ENCODE results near the gene ATP9A.

Gene ATP9A

DNA sequence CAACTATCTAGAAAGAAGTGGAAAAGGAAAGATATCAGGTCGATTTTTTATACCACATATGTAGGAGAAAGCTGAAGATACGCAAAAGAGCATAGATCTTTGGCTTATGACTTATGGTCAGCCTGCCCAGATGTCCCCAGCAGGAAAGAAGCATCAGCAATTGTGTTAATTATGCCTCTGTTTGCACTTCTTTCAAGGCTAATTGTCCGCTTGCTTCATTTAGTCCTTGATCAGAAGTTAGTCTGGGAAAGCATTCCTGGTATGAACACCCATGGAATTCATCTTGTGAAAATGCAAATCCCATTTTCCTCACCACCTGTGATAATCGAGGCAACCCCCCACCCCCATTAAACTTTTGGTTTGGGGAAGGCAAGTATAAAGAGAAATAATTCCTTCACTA is 62.8 kb downstream of the ATP9A start:
- TF ChIP-seq, protein P1, sequence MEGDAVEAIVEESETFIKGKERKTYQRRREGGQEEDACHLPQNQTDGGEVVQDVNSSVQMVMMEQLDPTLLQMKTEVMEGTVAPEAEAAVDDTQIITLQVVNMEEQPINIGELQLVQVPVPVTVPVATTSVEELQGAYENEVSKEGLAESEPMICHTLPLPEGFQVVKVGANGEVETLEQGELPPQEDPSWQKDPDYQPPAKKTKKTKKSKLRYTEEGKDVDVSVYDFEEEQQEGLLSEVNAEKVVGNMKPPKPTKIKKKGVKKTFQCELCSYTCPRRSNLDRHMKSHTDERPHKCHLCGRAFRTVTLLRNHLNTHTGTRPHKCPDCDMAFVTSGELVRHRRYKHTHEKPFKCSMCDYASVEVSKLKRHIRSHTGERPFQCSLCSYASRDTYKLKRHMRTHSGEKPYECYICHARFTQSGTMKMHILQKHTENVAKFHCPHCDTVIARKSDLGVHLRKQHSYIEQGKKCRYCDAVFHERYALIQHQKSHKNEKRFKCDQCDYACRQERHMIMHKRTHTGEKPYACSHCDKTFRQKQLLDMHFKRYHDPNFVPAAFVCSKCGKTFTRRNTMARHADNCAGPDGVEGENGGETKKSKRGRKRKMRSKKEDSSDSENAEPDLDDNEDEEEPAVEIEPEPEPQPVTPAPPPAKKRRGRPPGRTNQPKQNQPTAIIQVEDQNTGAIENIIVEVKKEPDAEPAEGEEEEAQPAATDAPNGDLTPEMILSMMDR (IDR thresholded peaks at IDR 0.05; ENCODE audit: low read depth, low read length), result no peak

DNA sequence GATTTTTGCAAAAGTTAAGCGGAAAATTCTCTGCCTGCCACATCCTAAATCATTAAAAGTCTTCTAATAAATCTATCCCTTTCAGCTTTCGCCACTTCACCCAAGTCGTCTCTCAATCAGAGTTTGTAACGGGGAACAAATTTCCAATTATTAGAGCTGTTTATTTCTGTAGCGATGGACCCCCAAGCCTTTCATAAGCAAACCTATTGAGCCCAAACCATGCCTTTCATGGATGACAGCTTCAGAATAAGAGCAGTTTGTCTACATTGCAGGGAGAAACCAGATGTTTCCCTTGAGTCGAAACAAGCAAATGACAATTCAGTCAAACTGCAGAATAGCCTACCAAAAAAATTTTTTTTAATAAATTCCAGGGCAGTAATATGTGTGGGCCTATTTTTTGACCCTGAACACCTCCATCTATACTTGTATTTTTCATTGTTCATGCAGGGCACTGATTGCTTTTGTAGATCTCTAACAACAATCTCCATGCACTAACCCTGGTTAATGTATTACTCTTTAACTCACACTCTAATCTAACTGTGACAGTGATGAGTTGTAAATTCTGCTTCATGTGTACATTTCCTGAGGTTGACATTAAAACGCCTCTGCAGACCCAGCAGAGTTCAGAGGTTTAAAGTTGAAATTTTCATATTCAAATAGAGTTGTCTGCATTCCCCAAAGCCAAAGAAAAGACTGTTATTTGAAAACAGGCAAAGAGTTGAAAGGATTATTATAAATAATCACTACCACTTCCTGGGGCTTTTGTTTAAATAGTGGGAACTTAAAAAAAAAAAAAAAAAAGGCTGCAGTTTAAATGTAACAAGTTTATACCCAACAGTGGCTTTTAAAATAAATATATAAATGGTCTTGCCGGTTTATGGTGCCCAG is 64.5 kb downstream of the ATP9A start:
- H3K4me3 ChIP-seq (ENCODE audit: low read depth, low read length), result no peak overlapping the region
- TF ChIP-seq, protein P1 (IDR thresholded peaks at IDR 0.05; ENCODE audit: low read depth, low read length), result no peak

More for the DNA sequence above, 62.8 kb downstream of the ATP9A start:
- no peak overlapping the region for H3K4me3 ChIP-seq (ENCODE audit: low read depth, low read length)

DNA sequence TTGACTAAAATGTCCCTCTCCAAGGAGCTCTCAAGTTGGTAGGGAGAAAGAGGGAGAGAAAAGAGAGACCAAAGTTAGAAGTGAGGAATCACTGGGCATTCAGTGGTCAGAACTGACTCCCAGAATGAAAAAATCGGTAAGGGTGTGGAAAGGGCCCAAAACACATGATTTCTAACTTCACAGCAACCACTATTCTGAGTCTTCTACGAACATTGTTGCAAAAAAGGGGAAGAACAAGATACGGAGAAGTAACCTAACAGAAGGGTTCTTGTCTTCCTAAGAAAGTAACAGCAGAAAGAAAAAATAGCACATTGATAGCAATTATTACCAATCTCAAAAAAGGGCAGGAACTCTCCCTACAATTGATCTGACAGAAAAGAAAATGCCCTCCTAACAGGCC is 65.6 kb downstream of the ATP9A start:
- H3K4me3 ChIP-seq (ENCODE audit: low read depth, low read length), result no peak overlapping the region
- TF ChIP-seq, protein P1 (IDR thresholded peaks at IDR 0.05; ENCODE audit: low read depth, low read length), result no peak

DNA sequence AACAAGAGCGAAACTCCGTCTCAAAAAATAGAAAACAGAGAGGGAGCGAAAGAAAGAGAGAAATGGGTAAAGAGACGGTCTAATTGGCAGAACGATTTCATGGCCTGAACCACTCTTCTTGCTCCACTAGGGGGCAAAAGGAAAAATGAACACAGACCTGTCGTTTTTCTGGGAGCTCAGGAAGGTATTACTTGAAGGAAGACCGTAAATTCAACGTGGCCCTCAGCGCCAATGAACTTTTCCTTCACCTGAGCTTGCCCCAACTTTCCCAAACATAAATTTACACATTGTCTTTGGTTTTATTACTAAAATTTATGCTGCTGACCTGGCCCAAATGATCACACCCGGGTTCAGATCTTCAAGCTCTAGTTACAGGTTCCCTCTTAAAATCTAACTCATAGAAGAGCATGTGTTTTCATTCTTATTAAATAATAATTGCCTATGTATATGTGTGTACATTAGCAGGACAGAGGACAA is 67.3 kb downstream of the ATP9A start:
- H3K4me3 ChIP-seq (ENCODE audit: low read depth, low read length), result no peak overlapping the region
- TF ChIP-seq, protein P1 (IDR thresholded peaks at IDR 0.05; ENCODE audit: low read depth, low read length), result peak; percentile 60

DNA sequence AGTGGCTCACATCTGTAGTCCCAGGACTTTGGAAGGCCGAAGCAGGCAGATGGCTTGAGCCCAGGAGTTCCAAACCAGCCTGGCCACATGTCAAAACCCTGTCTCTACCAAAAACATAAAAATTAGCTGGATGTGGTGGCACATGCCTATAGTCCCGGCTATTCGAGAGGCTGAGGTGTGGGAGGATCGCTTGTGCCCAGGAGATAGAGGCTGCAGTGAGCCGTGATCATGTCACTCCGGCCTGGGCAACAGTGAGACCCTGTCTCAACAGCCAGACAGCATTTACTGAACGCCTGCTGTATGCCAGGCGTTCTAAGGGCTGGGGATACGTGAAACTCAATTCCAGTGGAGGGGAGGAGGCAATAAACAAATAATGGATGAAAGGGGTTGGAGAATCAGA is 69.9 kb downstream of the ATP9A start:
- TF ChIP-seq, protein P1 (IDR thresholded peaks at IDR 0.05; ENCODE audit: low read depth, low read length), result no peak
- H3K4me3 ChIP-seq (ENCODE audit: low read depth, low read length), result no peak overlapping the region

DNA sequence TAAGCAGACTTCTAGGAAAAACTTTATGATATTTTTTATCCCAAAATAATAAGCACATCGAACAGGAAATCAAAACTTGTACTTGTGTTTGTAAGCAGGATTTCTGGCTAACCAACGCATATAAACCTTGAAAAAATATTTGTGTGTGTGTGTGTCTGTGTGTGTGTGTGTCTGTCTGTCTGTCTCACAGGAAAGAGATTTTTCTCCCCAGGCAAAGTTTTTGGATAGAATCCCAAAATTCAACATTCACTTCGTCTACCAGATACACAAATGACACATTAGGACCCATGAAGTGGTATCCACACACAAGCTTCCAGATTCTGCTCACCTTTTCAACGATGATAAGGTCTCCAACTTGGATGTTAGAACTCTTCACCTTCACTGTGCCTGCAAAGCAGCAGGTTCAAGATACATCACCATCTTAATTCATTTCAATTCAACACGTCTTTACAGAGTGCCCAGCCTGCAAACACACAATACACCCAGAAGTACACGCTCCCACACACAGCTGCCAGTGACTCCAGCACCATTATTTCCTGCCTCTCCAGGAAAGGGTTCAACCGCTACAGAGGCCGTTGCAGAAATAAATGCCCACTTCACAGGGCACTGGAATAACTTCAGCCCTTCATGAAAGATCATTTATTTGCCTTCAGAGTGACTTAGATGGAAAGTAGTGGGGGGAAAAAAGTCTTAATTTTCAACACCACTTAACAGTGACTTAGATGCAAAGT is 70.9 kb downstream of the ATP9A start:
- peak overlapping the region; percentile 6; the same call in 1 of the 2 replicates for H3K4me3 ChIP-seq (ENCODE audit: low read depth, low read length)
- TF ChIP-seq, protein P1 (IDR thresholded peaks at IDR 0.05; ENCODE audit: low read depth, low read length), result no peak

Measured in WI38 (cell line).